Measurements from ENCODE around the gene LMAN2L.

Gene LMAN2L

GRCh38 chr2:96734880-96735583, 4.8 kb downstream of the LMAN2L start:
- Histone ChIP-seq H3K27me3 (ENCODE audit: insufficient read depth, low read length) (no peaks in the 10 kb centered on the region), H4K20me1 (ENCODE audit: insufficient read depth, low read length) (no peaks in the 10 kb centered on the region), H3K4me1 (ENCODE audit: insufficient read depth, low read length, severe bottlenecking) (peaks cover 19% of the 10 kb centered on the region), H3K36me3 (ENCODE audit: insufficient read depth, low read length) (peaks cover 70% of the 10 kb centered on the region), H3K4me3 (ENCODE audit: low read depth, low read length, poor library complexity, severe bottlenecking) (no peak overlapping the region), H3K27ac (ENCODE audit: low read depth, low read length, poor library complexity, severe bottlenecking) (no peak overlapping the region), H3K4me2 (ENCODE audit: low read length) (no peak overlapping the region), H2AFZ (ENCODE audit: low read length) (no peak overlapping the region), H3K9me3 (ENCODE audit: low read length) (no peaks in the 10 kb centered on the region), H3K9ac (ENCODE audit: low read length) (no peak overlapping the region), H3K79me2 (ENCODE audit: insufficient read depth, low read length) (peaks cover 5% of the 10 kb centered on the region; the same call in 1 of the 2 replicates), H3F3A (ENCODE audit: insufficient read depth, low read length) (no peaks in the 10 kb centered on the region), H3K9me2 (ENCODE audit: low read depth, low read length) (no peaks in the 10 kb centered on the region)
- TF ChIP-seq CTCF (IDR thresholded peaks at IDR 0.05; ENCODE audit: low read length), result no peak
- TF ChIP-seq EZH2 (IDR thresholded peaks at IDR 0.05; ENCODE audit: borderline replicate concordance, low read length), result no peak

GRCh38 chr2:96733931-96734330, 5.9 kb downstream of the LMAN2L start:
- no peak for TF ChIP-seq CTCF (IDR thresholded peaks at IDR 0.05; ENCODE audit: low read length)
- TF ChIP-seq EZH2 (IDR thresholded peaks at IDR 0.05; ENCODE audit: borderline replicate concordance, low read length), result no peak
- Histone ChIP-seq H3K27ac (ENCODE audit: low read depth, low read length, poor library complexity, severe bottlenecking) (no peak overlapping the region), H3K79me2 (ENCODE audit: insufficient read depth, low read length) (no peaks in the 10 kb centered on the region), H4K20me1 (ENCODE audit: insufficient read depth, low read length) (no peaks in the 10 kb centered on the region), H3K4me3 (ENCODE audit: low read depth, low read length, poor library complexity, severe bottlenecking) (no peak overlapping the region), H3K36me3 (ENCODE audit: insufficient read depth, low read length) (peaks cover 79% of the 10 kb centered on the region), H3K9me2 (ENCODE audit: low read depth, low read length) (no peaks in the 10 kb centered on the region), H3F3A (ENCODE audit: insufficient read depth, low read length) (no peaks in the 10 kb centered on the region), H3K4me2 (ENCODE audit: low read length) (no peak overlapping the region), H2AFZ (ENCODE audit: low read length) (no peak overlapping the region), H3K4me1 (ENCODE audit: insufficient read depth, low read length, severe bottlenecking) (peaks cover 12% of the 10 kb centered on the region), H3K27me3 (ENCODE audit: insufficient read depth, low read length) (no peaks in the 10 kb centered on the region), H3K9ac (ENCODE audit: low read length) (no peak overlapping the region), H3K9me3 (ENCODE audit: low read length) (no peaks in the 10 kb centered on the region)

GRCh38 chr2:96730212-96730611, 9.7 kb downstream of the LMAN2L start:
- Histone ChIP-seq H3K36me3 (ENCODE audit: insufficient read depth, low read length) (peaks cover 79% of the 10 kb centered on the region), H3K79me2 (ENCODE audit: insufficient read depth, low read length) (no peaks in the 10 kb centered on the region), H3K4me3 (ENCODE audit: low read depth, low read length, poor library complexity, severe bottlenecking) (no peak overlapping the region), H3K27me3 (ENCODE audit: insufficient read depth, low read length) (no peaks in the 10 kb centered on the region), H3K9me2 (ENCODE audit: low read depth, low read length) (no peaks in the 10 kb centered on the region), H2AFZ (ENCODE audit: low read length) (no peak overlapping the region), H3K27ac (ENCODE audit: low read depth, low read length, poor library complexity, severe bottlenecking) (no peak overlapping the region), H3F3A (ENCODE audit: insufficient read depth, low read length) (no peaks in the 10 kb centered on the region), H4K20me1 (ENCODE audit: insufficient read depth, low read length) (no peaks in the 10 kb centered on the region), H3K4me2 (ENCODE audit: low read length) (no peak overlapping the region), H3K4me1 (ENCODE audit: insufficient read depth, low read length, severe bottlenecking) (no peaks in the 10 kb centered on the region), H3K9me3 (ENCODE audit: low read length) (no peaks in the 10 kb centered on the region), H3K9ac (ENCODE audit: low read length) (no peak overlapping the region)
- TF ChIP-seq CTCF (IDR thresholded peaks at IDR 0.05; ENCODE audit: low read length) (no peak), EZH2 (IDR thresholded peaks at IDR 0.05; ENCODE audit: borderline replicate concordance, low read length) (no peak)
